ENCODE measurements around the gene ZBTB8A. TPM values are rescaled to one million over a fixed set of nuclear protein-coding genes. Genes with fewer than 3 reads are reported as not detected.

Gene ZBTB8A
- total and polyA plus RNA-seq, 2 of the 13 experiments (the other 11 are each of a cell fraction or from before 2014, with no cell fraction given), result 1.3 to 3.7 TPM

DNA sequence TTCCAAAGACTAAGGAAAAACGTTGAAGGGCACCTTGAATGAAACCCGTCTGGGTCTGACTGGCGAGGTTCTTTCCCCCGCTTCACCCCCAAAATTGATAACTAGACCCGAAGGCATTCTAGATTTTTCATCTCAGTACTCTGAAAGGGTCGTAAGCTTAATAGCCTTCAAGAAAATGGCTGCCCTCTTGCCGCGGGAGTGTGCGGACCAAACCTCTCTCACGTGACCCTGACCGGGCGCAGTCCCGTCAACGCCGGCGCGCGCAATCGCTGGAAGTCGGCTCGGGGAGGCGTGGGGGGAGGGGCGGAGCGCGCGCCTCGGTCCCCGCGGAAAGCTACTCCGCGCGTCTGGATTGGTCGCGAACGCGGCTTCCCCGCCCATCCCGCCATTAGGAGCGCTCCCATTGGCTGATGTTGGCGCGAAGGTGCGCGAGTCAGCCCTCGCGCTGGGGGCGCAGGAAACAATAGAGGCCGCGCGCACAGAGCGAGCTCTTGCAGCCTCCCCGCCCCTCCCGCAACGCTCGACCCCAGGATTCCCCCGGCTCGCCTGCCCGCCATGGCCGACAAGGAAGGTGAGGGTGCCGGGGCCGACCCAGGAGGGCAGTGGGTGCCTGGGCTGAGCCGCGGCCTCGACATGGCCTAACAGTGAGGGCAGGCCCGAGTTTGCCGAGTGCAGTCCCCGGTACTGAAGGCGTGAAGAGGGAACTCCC lies 111.7 kb downstream of the ZBTB8A start, which contains the start of gene RBBP4 (continued):
- TF ChIP-seq, protein P1, sequence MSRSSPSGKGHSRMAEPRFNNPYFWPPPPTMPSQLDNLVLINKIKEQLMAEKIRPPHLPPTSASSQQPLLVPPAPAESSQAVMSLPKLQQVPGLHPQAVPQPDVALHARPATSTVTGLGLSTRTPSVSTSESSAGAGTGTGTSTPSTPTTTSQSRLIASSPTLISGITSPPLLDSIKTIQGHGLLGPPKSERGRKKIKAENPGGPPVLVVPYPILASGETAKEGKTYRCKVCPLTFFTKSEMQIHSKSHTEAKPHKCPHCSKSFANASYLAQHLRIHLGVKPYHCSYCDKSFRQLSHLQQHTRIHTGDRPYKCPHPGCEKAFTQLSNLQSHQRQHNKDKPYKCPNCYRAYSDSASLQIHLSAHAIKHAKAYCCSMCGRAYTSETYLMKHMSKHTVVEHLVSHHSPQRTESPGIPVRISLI (CRISPR knock-in tag; IDR thresholded peaks at IDR 0.05; ENCODE audit: borderline replicate concordance), result no peak
- TF ChIP-seq, protein P2, sequence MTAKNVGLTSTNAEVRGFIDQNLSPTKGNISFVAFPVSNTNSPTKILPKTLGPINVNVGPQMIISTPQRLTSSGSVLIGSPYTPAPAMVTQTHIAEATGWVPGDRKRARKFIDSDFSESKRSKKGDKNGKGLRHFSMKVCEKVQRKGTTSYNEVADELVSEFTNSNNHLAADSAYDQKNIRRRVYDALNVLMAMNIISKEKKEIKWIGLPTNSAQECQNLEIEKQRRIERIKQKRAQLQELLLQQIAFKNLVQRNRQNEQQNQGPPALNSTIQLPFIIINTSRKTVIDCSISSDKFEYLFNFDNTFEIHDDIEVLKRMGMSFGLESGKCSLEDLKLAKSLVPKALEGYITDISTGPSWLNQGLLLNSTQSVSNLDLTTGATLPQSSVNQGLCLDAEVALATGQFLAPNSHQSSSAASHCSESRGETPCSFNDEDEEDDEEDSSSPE (CRISPR knock-in tag; IDR thresholded peaks at IDR 0.05), result peak; percentile 98
- peak; percentile 76; the same call in 1 of the 2 replicates for TF ChIP-seq ATF7-NPFF (CRISPR knock-in tag; IDR thresholded peaks at IDR 0.05; ENCODE audit: low read depth)
- TF ChIP-seq SRY (CRISPR knock-in tag; IDR thresholded peaks at IDR 0.05), result peak; percentile 93
- TF ChIP-seq, protein P3, sequence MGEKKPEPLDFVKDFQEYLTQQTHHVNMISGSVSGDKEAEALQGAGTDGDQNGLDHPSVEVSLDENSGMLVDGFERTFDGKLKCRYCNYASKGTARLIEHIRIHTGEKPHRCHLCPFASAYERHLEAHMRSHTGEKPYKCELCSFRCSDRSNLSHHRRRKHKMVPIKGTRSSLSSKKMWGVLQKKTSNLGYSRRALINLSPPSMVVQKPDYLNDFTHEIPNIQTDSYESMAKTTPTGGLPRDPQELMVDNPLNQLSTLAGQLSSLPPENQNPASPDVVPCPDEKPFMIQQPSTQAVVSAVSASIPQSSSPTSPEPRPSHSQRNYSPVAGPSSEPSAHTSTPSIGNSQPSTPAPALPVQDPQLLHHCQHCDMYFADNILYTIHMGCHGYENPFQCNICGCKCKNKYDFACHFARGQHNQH (CRISPR knock-in tag; IDR thresholded peaks at IDR 0.05), result peak; percentile 32; the same call in 1 of the 2 replicates
- TF ChIP-seq ZNF652 (CRISPR knock-in tag; IDR thresholded peaks at IDR 0.05; ENCODE audit: borderline replicate concordance, low read depth), result no peak
- no peak for TF ChIP-seq ZKSCAN8 (CRISPR knock-in tag; IDR thresholded peaks at IDR 0.05; ENCODE audit: borderline replicate concordance)
- TF ChIP-seq KAT2B (IDR thresholded peaks at IDR 0.05; ENCODE audit: borderline replicate concordance, low read depth, low read length), result no peak
- TF ChIP-seq, protein P4, sequence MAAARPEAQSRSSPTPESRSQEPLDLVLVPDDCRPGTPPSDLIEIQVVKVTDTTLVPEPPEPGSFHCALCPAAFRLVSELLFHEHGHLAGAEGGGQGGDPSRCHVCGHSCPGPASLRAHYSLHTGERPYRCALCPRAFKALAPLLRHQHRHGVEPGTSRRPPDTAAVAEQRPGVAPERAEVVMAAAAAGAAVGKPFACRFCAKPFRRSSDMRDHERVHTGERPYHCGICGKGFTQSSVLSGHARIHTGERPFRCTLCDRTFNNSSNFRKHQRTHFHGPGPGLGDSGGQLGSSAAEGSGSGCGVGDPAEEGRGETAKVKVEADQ (CRISPR knock-in tag; IDR thresholded peaks at IDR 0.05; ENCODE audit: borderline replicate concordance), result peak; percentile 94
- no peak for TF ChIP-seq SIN3B (IDR thresholded peaks at IDR 0.05; ENCODE audit: low read length)
- peak; percentile 90 for TF ChIP-seq MYC (CRISPR knock-in tag; IDR thresholded peaks at IDR 0.05; ENCODE audit: borderline replicate concordance)
- 0 out of 2 replicates have a peak, but pooled peaks have one; percentile 78 for TF ChIP-seq THYN1 (CRISPR knock-in tag; IDR thresholded peaks at IDR 0.05; ENCODE audit: borderline replicate concordance, low read depth)
- 0 out of 2 replicates have a peak, but pooled peaks have one; percentile 78 for TF ChIP-seq ZNF136 (CRISPR knock-in tag; IDR thresholded peaks at IDR 0.05; ENCODE audit: low read depth)
- TF ChIP-seq ZNF83 (CRISPR knock-in tag; IDR thresholded peaks at IDR 0.05; ENCODE audit: borderline replicate concordance), result peak; percentile 92; the same call in 1 of the 2 replicates
- TF ChIP-seq HDAC2 (CRISPR knock-in tag; IDR thresholded peaks at IDR 0.05), result peak; percentile 34
- TF ChIP-seq, protein P5, sequence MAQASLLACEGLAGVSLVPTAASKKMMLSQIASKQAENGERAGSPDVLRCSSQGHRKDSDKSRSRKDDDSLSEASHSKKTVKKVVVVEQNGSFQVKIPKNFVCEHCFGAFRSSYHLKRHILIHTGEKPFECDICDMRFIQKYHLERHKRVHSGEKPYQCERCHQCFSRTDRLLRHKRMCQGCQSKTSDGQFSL (CRISPR knock-in tag; IDR thresholded peaks at IDR 0.05), result peak; percentile 63; the same call in 1 of the 2 replicates
- TF ChIP-seq SP4 (CRISPR knock-in tag; IDR thresholded peaks at IDR 0.05), result peak; percentile 63; the same call in 1 of the 2 replicates
- peak; percentile 75; the same call in 1 of the 2 replicates for TF ChIP-seq DR1 (CRISPR knock-in tag; IDR thresholded peaks at IDR 0.05)
- TF ChIP-seq ETV5 (CRISPR knock-in tag; IDR thresholded peaks at IDR 0.05; ENCODE audit: borderline replicate concordance), result no peak; the same call in 1 of the 2 replicates
- TF ChIP-seq CHD2 (IDR thresholded peaks at IDR 0.05; ENCODE audit: low read depth, low read length), result peak; percentile 88
- TF ChIP-seq ZFP62 (CRISPR knock-in tag; IDR thresholded peaks at IDR 0.05), result no peak
- TF ChIP-seq NFKB2 (CRISPR knock-in tag; IDR thresholded peaks at IDR 0.05; ENCODE audit: borderline replicate concordance), result peak; percentile 97
- TF ChIP-seq FOSL1 (CRISPR knock-in tag; IDR thresholded peaks at IDR 0.05; ENCODE audit: borderline replicate concordance), result no peak
- TF ChIP-seq GATAD1 (CRISPR knock-in tag; IDR thresholded peaks at IDR 0.05), result peak; percentile 68
- no peak; the same call in 1 of the 2 replicates for TF ChIP-seq MIER3 (CRISPR knock-in tag; IDR thresholded peaks at IDR 0.05; ENCODE audit: borderline replicate concordance)
- peak; percentile 51 for TF ChIP-seq ZNF317 (CRISPR knock-in tag; IDR thresholded peaks at IDR 0.05)

All from HepG2 (cell line).